H9 (cell line): ENCODE results near the gene ANO6. TPM values are rescaled to one million over a fixed set of nuclear protein-coding genes. Genes with fewer than 3 reads are reported as not detected.

Experiments
- DNase-seq: peaks from one replicate; pipeline ENCODE4 v3.0.0-alpha.2; 2017
- H2AFZ ChIP-seq: one replicate; pipeline ENCODE4 v1.6.1; 2013; ENCODE audit warnings: mild to moderate bottlenecking, low read length, control low read depth, moderate library complexity
- H2AK5ac ChIP-seq: 2 replicates; pipeline ENCODE4 v1.6.1; 2013; ENCODE audit warnings: low read length, control low read depth, mixed read lengths; ENCODE audit not compliant: insufficient read length
- H2BK120ac ChIP-seq: one replicate; pipeline ENCODE4 v1.6.1; 2013; ENCODE audit warnings: low read depth, mild to moderate bottlenecking, low read length, control low read depth, inconsistent platforms; ENCODE audit not compliant: poor library complexity, severe bottlenecking
- H2BK12ac ChIP-seq: 2 replicates; pipeline ENCODE4 v1.6.1; 2013; ENCODE audit warnings: low read length, control low read depth, mixed read lengths, low read depth; ENCODE audit not compliant: insufficient read length
- H2BK15ac ChIP-seq: 2 replicates; pipeline ENCODE4 v1.6.1; 2013; ENCODE audit warnings: low read depth, low read length, control low read depth
- H2BK20ac ChIP-seq: one replicate; pipeline ENCODE4 v1.6.1; 2013; ENCODE audit warnings: low read depth, mild to moderate bottlenecking, low read length, control low read depth, inconsistent platforms; ENCODE audit not compliant: poor library complexity, severe bottlenecking
- H2BK5ac ChIP-seq: 2 replicates; pipeline ENCODE4 v1.6.1; 2013; ENCODE audit warnings: low read length, control low read depth, mixed read lengths; ENCODE audit not compliant: insufficient read length
- H3K14ac ChIP-seq: 2 replicates; pipeline ENCODE4 v1.6.1; 2013; ENCODE audit warnings: low read length, control low read depth; ENCODE audit not compliant: insufficient read depth
- H3K18ac ChIP-seq: 2 replicates; pipeline ENCODE4 v1.6.1; 2013; ENCODE audit warnings: low read depth, mild to moderate bottlenecking, mixed read lengths, low read length, control low read depth; ENCODE audit not compliant: insufficient read length
- H3K23ac ChIP-seq: 2 replicates; pipeline ENCODE4 v1.6.1; 2013; ENCODE audit warnings: low read length, control low read depth, mixed read lengths, low read depth; ENCODE audit not compliant: insufficient read length
- H3K23me2 ChIP-seq: 2 replicates; pipeline ENCODE4 v1.6.1; 2013; ENCODE audit warnings: low read depth, mild to moderate bottlenecking, mixed read lengths, low read length, control low read depth; ENCODE audit not compliant: insufficient read length, poor library complexity, severe bottlenecking
- H3K27ac ChIP-seq: 2 replicates; pipeline ENCODE4 v1.5.1; 2013; ENCODE audit warnings: low read length, control low read depth, mixed read lengths, low read depth; ENCODE audit not compliant: insufficient read length
- H3K27me3 ChIP-seq: 2 replicates; pipeline ENCODE4 v1.6.1; 2013; ENCODE audit warnings: low read length, control low read depth, inconsistent platforms; ENCODE audit not compliant: insufficient read depth
- H3K4ac ChIP-seq: 2 replicates; pipeline ENCODE4 v1.6.1; 2013; ENCODE audit warnings: low read depth, mild to moderate bottlenecking, control low read depth, inconsistent platforms, low read length, moderate library complexity
- H3K4me1 ChIP-seq: 2 replicates; pipeline ENCODE4 v1.6.1; 2013; ENCODE audit warnings: low read length, control low read depth, inconsistent platforms; ENCODE audit not compliant: insufficient read depth
- H3K4me2 ChIP-seq: 2 replicates; pipeline ENCODE4 v1.6.1; 2013; ENCODE audit warnings: low read length, control low read depth, mixed read lengths; ENCODE audit not compliant: insufficient read length, insufficient read depth
- H3K56ac ChIP-seq: 2 replicates; pipeline ENCODE4 v1.6.1; 2013; ENCODE audit warnings: low read depth, mild to moderate bottlenecking, mixed read lengths, low read length, control low read depth; ENCODE audit not compliant: insufficient read length
- H3K79me1 ChIP-seq: 2 replicates; pipeline ENCODE4 v1.6.1; 2013; ENCODE audit warnings: low read depth, mild to moderate bottlenecking, moderate library complexity, low read length, control low read depth, inconsistent platforms; ENCODE audit not compliant: insufficient read depth, poor library complexity, severe bottlenecking
- H3K79me2 ChIP-seq: 2 replicates; pipeline ENCODE4 v1.6.1; 2013; ENCODE audit warnings: low read length, control low read depth, inconsistent platforms; ENCODE audit not compliant: insufficient read depth
- H3K9ac ChIP-seq: 2 replicates; pipeline ENCODE4 v1.6.1; 2013; ENCODE audit warnings: low read length, control low read depth, mixed read lengths; ENCODE audit not compliant: insufficient read length; ENCODE audit errors: extremely low read depth
- H3K9me3 ChIP-seq: one replicate; pipeline ENCODE4 v1.6.1; 2013; ENCODE audit warnings: low read depth, low read length, inconsistent platforms; ENCODE audit not compliant: control insufficient read depth
- H3T11ph ChIP-seq: one replicate; pipeline ENCODE4 v1.6.1; 2013; ENCODE audit warnings: mild to moderate bottlenecking, low read length, control low read depth, inconsistent platforms
- H4K20me1 ChIP-seq: one replicate; pipeline ENCODE4 v1.6.1; 2013; ENCODE audit not compliant: control insufficient read depth, insufficient read length, insufficient read depth
- H4K5ac ChIP-seq: 2 replicates; pipeline ENCODE4 v1.6.1; 2013; ENCODE audit warnings: low read depth, mild to moderate bottlenecking, mixed read lengths, low read length, control low read depth; ENCODE audit not compliant: insufficient read length
- H4K8ac ChIP-seq: replicated peaks from 2 replicates; pipeline ENCODE4 v1.6.1; 2013; ENCODE audit warnings: low read length, control low read depth, mixed read lengths, low read depth; ENCODE audit not compliant: insufficient read length
- H4K91ac ChIP-seq: 2 replicates; pipeline ENCODE4 v1.6.1; 2013; ENCODE audit warnings: low read depth, mild to moderate bottlenecking, moderate library complexity, mixed read lengths, low read length, control low read depth; ENCODE audit not compliant: insufficient read length
- H3K27ac Mint-ChIP-seq, 3 experiments: 2 replicates in 2 of 3; 3 replicates in 1 of 3; pipeline ENCODE4 v1.8.0; 2020 to 2021; ENCODE audit warnings: mixed read lengths in 3 of 3, mild to moderate bottlenecking in 1 of 3, moderate library complexity in 1 of 3
- H3K27me3 Mint-ChIP-seq: 2 replicates; pipeline ENCODE4 v1.8.0; 2021; ENCODE audit warnings: low read depth, mild to moderate bottlenecking, moderate library complexity, mixed read lengths
- H3K36me3 Mint-ChIP-seq, 3 experiments: 2 replicates in 2 of 3; 3 replicates in 1 of 3; pipeline ENCODE4 v1.8.0; 2020 to 2021; ENCODE audit warnings: low read depth in 3 of 3, mixed read lengths in 3 of 3; ENCODE audit not compliant: insufficient read depth in 1 of 3
- H3K4me1 Mint-ChIP-seq, 2 experiments: 2 replicates each; pipeline ENCODE4 v1.8.0; 2020; ENCODE audit warnings: mixed read lengths in 2 of 2
- H3K4me3 Mint-ChIP-seq, 2 experiments: 2 replicates in 1 of 2; 3 replicates in 1 of 2; pipeline ENCODE4 v1.8.0; 2020 to 2021; ENCODE audit warnings: mild to moderate bottlenecking in 2 of 2, mixed read lengths in 2 of 2, moderate library complexity in 1 of 2
- H3K9me3 Mint-ChIP-seq, 2 experiments: 2 replicates in 1 of 2; 3 replicates in 1 of 2; pipeline ENCODE4 v1.8.0; 2020; ENCODE audit warnings: mild to moderate bottlenecking in 2 of 2, mixed read lengths in 2 of 2, moderate library complexity in 1 of 2
- WGBS: extraction: QIAGEN DNeasy Blood & Tissue Kit; methylation state at CpG from one replicate; pipeline ENCODE4 v1.1.7; 2013; ENCODE audit warnings: missing lambda C conversion rate, low lambda C conversion rate, mixed read lengths; ENCODE audit not compliant: insufficient read length; ENCODE audit errors: extremely low coverage; 5-methylcytosine and 5-hydroxymethylcytosine counted together
- total RNA-seq: library from RNA; stranded (reverse); gene quantifications from 2 replicates; pipeline ENCODE4 v1.2.1, GENCODE V29; 2021
- TF ChIP-seq, protein P1 (sequence below): fragments of 200-600 bp; sonication (generic); conservative IDR thresholded peaks from 3 replicates; pipeline ENCODE4 v1.8.0; 2021; ENCODE audit warnings: antibody characterized with exemption, mild to moderate bottlenecking

ANO6 gene
- total RNA-seq, 1 experiment from 2014 or later: 24.3 TPM

DNA sequence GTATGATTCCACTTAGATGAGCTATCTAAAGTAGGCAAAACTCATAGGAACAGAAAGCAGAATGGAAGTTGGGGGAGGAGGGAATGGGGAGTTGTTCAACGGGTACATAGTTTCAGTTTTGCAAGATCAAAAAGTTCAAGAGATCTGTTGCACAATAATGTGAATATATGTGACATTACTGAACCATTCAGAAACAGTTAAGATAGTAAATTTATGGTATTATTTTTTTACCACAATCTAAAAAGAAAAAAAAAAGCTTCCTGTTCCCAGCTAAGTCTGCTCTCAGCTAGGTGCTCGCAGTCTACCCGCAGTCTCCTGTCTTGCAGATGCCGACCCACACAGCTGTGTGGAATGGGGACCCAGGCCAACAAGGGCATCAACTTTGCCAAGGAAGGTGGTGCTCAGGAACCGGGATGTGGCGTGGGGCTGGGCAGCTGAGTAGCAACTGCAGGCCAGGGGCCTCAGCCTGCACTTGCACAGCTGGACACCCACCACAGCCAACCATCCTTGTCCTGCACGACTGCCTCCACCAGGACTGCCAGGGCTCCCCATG lies 15.3 kb upstream of the ANO6 start:
- Histone ChIP-seq H3K79me2 (no peaks in the 10 kb centered on the region), H3K79me1 (no peaks in the 10 kb centered on the region), H2AK5ac (no peak overlapping the region), H3K9me3 (no peaks in the 10 kb centered on the region), H2BK20ac (no peak overlapping the region), H2AFZ (no peak overlapping the region), H3K23me2 (no peaks in the 10 kb centered on the region), H3K4me2 (no peak overlapping the region), H2BK12ac (no peak overlapping the region), H3K9ac (no peak overlapping the region), H3K23ac (no peak overlapping the region), H3K27ac (no peak overlapping the region), H3T11ph (no peak overlapping the region), H4K91ac (no peak overlapping the region), H3K14ac (no peak overlapping the region), H2BK15ac (no peak overlapping the region), H4K5ac (no peak overlapping the region), H2BK5ac (no peak overlapping the region), H3K4me1 (no peaks in the 10 kb centered on the region), H4K20me1 (no peaks in the 10 kb centered on the region), H4K8ac (no peak overlapping the region), H2BK120ac (no peak overlapping the region), H3K4ac (no peak overlapping the region), H3K27me3 (no peaks in the 10 kb centered on the region), H3K18ac (no peak overlapping the region), H3K56ac (no peak overlapping the region)
- H3K4me1 Mint-ChIP-seq: no peaks in the 10 kb centered on the region
- DNase-seq: no peak
- H3K27me3 Mint-ChIP-seq: no peaks in the 10 kb centered on the region
- WGBS: no CpG with 5 or more reads among the region's 7 CpGs
- no peak overlapping the region for H3K27ac Mint-ChIP-seq
- TF ChIP-seq, protein P1, sequence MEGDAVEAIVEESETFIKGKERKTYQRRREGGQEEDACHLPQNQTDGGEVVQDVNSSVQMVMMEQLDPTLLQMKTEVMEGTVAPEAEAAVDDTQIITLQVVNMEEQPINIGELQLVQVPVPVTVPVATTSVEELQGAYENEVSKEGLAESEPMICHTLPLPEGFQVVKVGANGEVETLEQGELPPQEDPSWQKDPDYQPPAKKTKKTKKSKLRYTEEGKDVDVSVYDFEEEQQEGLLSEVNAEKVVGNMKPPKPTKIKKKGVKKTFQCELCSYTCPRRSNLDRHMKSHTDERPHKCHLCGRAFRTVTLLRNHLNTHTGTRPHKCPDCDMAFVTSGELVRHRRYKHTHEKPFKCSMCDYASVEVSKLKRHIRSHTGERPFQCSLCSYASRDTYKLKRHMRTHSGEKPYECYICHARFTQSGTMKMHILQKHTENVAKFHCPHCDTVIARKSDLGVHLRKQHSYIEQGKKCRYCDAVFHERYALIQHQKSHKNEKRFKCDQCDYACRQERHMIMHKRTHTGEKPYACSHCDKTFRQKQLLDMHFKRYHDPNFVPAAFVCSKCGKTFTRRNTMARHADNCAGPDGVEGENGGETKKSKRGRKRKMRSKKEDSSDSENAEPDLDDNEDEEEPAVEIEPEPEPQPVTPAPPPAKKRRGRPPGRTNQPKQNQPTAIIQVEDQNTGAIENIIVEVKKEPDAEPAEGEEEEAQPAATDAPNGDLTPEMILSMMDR: no peak
- H3K4me3 Mint-ChIP-seq: no peak overlapping the region
- no peaks in the 10 kb centered on the region; a peak in 1 of 5 replicates for H3K9me3 Mint-ChIP-seq
- H3K36me3 Mint-ChIP-seq: no peaks in the 10 kb centered on the region
